ENCODE results near the gene ASPSCR1. TPM values are rescaled to one million over a fixed set of nuclear protein-coding genes. Genes with fewer than 3 reads are reported as not detected.
"Not testable (repeated sequence)": the region's sequence is repeated elsewhere in the genome, so short reads cannot be mapped to it uniquely, and the experiment has no call there.

ASPSCR1 gene
- total RNA-seq, 1 donor from 2014 or later = 25.5 TPM

DNA sequence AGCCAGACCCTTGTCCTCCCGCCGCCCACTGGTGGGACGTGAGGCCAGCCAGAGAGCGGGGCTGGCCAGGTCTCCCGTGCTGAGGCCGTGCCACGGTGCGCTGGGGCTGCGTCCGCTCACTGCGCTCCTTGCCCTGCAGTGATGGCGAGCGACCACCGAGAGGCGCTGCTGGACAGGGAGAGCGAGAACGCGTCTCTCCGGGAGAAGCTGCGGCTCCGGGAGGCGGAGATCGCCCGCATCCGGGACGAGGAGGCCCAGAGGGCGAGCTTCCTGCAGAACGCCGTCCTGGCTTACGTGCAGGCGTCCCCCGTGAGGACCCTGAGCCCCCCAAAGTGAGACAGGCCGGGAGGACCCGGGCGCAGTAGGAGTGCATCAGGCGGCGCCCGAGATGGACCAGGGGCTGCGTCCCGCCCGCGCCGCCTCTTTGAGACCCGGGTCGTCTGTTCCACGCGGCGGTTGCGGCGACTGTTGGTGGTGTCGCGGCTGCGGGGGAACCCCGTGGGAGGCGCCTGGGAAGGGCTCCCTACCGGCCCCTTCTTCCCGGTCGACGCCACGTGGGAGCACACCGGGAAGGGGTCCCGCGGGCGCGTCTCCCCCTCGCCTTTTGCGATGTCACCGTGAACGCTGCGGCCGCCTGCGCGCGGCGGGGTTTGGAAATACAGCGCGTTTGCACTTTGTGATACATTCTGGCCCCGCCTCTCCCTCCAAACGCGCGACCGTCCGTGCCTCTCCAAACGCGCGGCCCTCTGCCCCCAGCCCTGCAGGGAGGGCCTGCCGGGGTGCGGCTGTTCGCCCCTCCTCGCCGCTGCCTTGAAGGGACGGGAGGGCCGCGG, 53.3 kb downstream of the ASPSCR1 start:
- DNase-seq (ENCODE audit: low spot score) = peak; percentile 94
- intact Hi-C loops (cut with DNase I) = loop anchor here (1.0 kb wide), 1 partner anchor 124 kb away; no protein-coding TSS in a partner anchor

DNA sequence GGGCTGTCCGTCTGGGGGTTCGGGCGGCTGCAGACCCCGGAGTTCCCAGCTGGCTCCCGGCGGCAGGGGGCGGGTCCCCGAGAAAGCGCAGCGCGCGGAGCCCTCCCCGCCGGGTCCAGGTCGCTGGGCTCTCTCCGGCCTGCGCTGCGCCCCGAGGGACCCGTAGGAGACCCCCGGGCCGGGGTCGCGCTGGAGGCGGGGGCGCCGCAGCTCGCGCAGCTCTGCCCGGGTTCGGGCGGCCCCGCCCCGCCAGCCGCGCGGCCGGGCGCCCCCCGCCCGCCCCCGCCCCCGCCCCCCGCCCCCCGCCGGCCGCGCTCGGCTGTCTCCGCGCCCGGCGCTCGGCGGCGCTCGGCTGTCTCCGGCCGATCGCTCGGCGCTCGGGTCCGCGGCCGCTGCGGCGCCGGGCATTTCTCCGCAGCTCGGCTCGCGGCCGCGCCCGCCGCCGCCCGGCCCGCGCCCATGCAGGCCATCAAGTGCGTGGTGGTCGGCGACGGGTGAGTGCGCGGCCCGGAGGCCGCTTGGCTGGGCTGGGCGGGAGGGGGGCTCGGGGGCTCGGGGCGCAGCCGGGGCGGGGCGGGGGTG, 54.0 kb downstream of the ASPSCR1 start, which contains the start of gene RAC3:
RAC3 (plus strand) TSS at position 376 of the 582 bp plus-strand sequence; CDS start at position 460, 84 bp downstream.
- intact Hi-C loops (cut with DNase I) = no loop called here
- no peak for DNase-seq (ENCODE audit: low spot score)

DNA sequence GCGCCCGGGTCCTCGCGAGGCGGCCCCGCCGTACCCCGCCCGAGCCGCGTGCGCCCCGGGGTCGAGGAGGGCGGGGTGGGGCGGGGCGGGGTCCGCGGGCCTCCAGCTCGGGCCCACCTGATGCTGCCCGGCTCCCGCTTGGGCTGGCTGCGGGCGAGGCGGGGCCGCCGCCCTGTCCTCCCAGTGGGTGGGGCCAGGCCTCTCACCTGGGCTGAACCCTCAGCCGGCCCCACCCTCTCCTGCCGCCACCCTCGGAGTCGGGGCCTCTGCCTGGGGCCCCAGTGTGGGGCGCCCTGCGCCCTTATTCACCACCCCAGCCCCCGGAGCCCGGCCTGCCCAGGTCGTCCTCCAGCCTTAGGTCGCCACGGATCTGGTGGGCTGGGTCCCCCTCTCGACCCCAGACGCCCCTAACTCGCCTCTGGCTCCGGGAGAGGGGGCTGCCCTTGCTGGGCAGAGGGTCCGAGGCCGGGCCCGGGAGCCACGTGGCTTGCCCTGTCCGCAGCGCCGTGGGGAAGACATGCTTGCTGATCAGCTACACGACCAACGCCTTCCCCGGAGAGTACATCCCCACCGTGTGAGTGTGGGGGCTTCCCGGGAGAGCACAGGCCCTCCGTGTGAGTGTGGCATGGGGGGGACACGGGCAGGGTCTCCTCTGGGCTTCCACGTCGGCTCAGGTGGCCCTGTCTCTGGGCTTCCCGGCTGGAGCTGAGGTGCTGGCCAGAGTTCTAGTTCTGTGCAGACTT, 54.6 kb downstream of the ASPSCR1 start:
- no peak for DNase-seq (ENCODE audit: low spot score)
- intact Hi-C loops (cut with DNase I) = no loop called here

DNA sequence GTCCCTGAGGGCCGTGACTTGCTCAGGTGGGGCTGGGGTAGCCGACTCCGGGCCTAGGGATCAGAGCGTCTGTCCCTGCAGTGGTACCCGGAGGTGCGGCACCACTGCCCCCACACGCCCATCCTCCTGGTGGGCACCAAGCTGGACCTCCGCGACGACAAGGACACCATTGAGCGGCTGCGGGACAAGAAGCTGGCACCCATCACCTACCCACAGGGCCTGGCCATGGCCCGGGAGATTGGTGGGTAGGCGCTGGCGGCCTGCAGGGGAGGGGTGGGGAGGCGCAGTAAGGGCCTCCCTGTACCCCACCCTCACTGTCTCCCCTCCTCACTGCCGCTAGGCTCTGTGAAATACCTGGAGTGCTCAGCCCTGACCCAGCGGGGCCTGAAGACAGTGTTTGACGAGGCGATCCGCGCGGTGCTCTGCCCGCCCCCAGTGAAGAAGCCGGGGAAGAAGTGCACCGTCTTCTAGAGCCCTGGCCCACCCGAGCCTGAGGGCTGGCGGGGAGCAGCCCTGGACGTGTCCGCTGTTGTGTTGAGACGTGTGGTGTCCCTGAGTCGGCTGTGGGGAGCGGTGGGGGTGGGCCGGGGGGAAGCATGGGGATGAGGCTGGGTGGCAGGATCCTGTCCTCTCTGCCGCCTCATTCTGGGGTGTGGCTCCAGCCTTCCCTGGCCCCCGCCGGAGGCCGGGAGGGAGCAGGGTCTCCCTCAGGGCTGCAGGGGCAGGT, 56.1 kb downstream of the ASPSCR1 start:
- intact Hi-C loops (cut with DNase I) = no loop called here
- DNase-seq (ENCODE audit: low spot score) = no peak

DNA sequence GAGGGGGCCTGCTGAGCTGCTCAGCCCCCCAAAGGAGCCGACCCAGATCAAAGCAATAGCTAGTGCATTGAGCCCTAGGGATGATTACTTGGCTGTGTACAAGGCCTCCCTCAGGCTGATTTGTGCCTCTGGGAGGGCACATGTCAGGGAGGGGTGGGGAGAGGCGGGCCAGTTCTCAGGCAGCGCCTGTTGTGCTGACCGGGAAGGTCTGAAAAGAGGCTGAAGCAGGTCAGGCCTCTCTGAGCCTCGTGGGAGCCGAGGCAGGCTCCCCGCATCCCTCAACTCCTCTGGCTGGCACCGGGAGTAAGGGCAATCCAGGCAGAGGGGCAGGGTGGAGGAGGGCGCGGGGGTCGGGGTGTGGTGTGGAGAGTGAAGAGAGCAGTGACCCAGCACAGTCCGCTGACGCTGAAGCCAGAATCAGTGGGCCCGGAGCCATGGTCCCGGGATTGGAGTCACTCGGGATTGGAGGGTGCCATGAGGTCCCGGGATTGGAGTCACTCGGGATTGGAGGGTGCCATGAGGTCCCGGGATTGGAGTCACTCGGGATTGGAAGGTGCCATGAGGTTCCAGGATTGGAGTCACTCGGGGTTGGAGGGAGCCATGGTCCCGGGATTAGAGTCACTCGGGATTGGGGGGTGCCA, 57.1 kb downstream of the ASPSCR1 start:
- intact Hi-C loops (cut with DNase I) = loop anchor here (5.0 kb wide), 1 partner anchor 63 kb away; the partner anchor contains the start of gene FASN
- DNase-seq (ENCODE audit: low spot score) = no peak

DNA sequence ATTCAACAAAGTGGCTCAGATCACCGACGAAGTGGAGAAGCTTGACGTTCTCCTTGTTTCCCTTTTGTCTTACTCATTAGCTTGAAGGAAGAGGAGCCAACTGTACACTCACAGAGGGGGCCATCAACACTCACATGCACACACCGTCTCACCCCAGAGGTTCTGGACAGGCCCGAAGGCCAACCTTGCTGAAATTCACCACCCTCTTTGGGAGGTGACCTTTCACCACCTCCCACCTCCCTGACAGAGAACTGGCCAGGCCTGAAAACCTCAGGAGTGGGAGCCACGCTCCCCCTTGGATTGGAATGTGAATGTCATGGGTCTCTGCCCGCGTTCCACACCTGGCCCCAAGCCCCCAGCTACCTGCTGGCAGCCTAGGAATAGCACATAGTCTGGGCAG, 58.1 kb downstream of the ASPSCR1 start:
- intact Hi-C loops (cut with DNase I) = loop anchor here (5.0 kb wide), 1 partner anchor 62 kb away; the partner anchor contains the start of gene FASN
- no peak for DNase-seq (ENCODE audit: low spot score)

DNA sequence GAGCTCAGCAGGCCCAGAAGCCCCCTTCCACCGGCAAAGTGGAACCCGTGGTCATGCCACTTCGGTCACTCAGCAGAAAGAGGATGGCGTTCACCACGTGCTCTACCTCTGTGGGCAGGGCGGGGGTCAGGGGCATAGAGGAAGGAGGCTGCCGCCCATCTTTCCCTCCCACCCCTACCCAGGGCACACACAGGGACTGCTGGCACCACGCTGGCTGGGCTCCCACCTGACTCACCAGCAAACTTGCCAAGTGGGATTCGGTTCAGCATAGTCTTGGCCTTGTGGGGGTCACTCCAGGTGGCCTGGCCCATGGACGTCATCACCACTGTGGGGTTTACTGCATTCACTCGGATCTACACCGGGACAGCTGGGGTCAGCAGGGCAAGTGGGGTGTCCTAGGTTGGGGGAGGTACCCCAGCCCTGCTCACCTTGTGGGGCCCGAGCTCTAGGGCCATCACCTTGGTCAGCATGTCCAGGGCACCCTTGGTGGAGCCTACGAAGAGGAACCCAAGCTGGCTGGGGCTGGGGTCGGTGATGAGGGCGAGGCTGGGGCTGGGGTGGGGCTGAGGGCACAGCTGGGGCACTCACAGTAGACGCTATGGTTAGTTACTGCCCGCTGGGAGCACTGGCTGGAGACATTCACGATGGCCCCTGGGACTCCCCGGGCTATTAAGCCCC, 58.7 kb downstream of the ASPSCR1 start:
- intact Hi-C loops (cut with DNase I) = loop anchor here (5.0 kb wide), 1 partner anchor 61 kb away; the partner anchor contains the start of gene FASN
- DNase-seq (ENCODE audit: low spot score) = no peak

DNA sequence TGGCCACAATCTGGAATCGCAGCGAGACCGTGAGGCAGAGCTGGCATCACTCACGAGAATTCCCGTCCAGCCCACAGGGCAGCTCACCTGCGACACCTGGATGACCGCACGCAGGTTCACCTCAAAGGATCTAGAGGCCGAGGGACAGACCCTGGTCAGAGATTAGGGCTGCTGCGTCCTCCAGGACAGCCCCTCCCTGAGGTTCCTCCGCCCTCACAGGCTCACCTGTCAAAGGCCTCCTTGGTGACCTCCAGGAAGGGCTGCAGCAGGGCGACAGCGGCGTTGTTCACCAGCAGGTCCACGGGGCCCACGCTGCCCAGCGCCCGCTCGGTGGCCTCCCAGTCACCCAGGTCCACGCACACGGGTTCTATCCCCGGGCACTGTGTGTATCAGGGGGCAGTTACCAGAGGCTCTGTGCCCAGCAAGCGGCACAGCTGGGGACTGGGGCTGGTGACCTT, 59.2 kb downstream of the ASPSCR1 start:
- intact Hi-C loops (cut with DNase I) = loop anchor here (5.0 kb wide), 1 partner anchor 61 kb away; the partner anchor contains the start of gene FASN
- no peak for DNase-seq (ENCODE audit: low spot score)

DNA sequence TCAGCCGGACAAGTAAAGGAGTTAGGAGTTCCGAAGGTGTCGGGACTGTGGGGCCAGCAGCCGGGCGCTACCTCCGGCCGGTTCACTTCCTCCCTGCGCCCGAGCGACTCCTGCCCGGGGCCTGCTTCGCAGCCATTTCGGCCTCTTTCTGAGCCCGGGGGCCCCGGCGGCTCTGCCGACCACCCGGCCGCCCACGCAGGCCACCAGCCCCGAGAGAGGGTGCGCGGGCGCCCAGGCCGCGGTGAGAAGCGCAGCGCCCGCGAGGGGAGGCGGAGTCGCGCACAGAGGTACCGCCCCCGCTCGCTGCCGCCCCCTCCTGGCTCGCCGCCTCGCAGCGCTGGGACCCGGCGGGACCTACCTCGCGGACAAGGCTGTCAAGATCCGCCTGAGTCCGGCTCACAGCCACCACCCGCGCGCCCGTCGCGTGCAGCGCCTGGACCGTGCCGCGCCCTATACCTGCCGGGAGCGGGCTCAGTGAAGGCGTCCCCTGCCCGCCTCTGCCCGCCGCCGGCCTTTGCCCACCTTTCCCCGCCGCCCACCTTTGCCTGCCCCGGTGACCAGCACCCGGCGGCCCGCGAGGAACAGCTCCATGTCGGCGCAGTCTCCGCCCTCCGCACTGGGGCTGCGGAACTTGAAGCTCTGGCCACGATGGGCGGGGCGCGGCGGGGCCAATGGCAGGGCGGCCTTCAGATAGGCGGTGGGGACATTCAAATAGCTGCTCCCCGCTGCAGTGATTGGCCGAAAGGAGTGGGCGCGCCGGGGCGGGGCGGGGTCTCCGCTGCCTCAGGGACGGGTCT, 59.9 kb downstream of the ASPSCR1 start, which contains the start of gene DCXR:
DCXR (minus strand) TSS at position 606 of the 797 bp plus-strand sequence; CDS start at position 591, 15 bp downstream.
- intact Hi-C loops (cut with DNase I) = loop anchor here (5.0 kb wide), 1 partner anchor 60 kb away; the partner anchor contains the start of gene FASN

DNA sequence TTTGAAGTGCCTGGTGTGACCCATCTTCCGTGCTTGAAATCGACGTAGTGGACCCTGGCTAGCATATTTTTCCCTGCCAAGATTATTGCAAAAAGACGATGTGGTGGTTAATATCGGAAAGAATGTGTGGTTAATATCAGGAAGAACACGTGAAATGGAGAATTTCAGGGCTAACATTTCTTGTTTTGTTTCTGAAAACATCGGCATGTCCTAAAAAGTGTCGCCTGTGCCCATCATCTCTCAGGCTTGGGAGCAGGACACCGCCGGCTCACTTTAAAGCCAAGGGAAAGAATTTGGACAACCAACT, 60.4 kb downstream of the ASPSCR1 start:
- intact Hi-C loops (cut with DNase I) = loop anchor here (5.0 kb wide), 1 partner anchor 59 kb away; the partner anchor contains the start of gene FASN
- DNase-seq (ENCODE audit: low spot score) = no peak

More for the DNA sequence above, 59.9 kb downstream of the ASPSCR1 start, which contains the start of gene DCXR:
- DNase-seq (ENCODE audit: low spot score) = peak; percentile 99

DNA sequence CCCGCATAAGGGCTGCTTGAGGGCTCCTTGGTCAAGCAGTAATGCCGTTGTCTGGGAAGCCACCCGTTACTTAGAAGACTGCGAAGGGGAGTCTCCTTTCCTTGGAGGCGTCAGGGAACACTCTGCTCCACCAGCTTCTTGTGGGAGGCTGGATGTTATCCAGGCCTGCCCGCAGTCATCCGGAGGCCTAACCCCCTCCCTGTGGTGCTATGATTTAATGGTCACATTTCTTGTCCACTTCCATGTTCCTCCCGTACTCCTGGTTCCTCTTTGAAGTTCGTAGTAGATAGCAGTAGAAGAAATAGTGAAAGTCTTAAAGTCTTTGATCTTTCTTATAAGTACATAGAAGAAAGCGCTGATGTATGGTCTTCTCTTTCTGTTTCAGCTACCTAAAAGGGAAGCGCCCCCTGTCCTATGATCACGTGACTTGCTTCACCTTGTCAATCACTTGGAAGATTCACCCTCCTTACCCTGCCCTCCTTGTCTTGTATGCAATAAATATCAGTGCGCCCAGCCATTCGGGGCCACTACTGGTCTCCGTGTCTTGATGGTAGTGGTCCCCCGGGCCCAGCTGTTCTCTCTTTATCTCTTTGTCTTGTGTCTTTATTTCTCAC, 61.5 kb downstream of the ASPSCR1 start:
- intact Hi-C loops (cut with DNase I) = loop anchor here (5.0 kb wide), 1 partner anchor 58 kb away; the partner anchor contains the start of gene FASN
- not testable (repeated sequence) for DNase-seq (ENCODE audit: low spot score)

DNA sequence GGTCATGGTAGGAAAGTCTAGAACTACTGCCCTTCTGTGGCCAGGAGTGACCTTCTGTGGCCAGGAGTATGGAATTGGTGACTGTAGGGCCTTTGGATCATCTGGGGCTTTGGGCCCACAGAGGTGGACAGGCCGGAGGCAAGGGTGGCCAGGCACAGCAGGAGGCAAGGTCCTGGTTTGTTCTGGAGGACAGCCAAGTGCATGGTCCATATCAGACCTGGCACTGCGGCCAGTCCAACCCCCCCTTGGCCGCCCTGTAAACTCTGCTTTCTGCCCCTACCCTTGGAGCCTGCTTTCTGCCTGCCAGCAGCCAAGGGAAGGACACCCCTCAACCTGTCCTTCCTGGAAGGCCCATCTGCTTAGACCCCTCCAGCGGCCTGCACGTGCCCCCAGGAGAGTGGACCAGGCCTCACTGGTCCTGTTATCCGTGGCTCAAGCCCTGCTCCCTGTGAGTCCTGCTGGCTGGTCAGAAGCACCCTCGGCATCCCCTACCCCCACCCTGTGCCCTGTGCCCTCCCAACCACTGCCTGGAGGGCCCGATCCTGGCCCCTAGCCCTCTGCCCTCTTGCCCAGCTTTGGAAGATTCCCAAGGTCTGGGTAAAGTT, 62.4 kb downstream of the ASPSCR1 start:
- DNase-seq (ENCODE audit: low spot score) = no peak
- intact Hi-C loops (cut with DNase I) = loop anchor here (5.0 kb wide), 1 partner anchor 58 kb away; the partner anchor contains the start of gene FASN

DNA sequence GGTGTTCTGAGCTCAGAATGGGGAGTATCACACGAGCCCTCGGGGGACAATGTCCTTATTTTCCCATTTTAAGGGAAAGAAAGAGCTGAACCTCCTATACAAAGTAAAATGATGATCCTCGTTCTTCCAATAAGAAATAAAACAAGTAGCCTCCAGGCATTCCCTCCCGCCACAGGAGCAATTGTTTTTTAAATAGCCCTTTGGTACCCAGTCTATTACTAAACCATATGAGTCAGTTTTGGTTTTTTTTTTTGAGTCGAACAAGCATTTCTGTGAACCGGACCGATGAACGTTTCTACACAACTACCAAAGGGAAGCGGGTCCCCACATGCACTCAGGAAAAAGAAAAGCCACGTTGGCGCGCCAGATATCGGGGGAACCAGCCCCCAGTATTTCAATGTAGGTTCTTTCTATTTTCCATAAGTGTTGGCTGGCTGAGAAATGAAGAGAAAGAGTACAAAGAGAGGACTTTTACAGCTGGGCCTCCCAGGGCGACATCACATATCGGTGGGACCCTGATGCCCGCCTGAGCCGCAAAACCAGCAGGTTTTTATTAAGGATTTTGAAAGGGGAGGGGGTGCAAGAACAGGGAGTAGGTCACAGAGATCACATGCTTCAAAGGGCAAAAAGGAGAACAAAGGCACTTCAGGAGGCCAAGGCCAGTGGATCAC, 63.9 kb downstream of the ASPSCR1 start:
- no peak for DNase-seq (ENCODE audit: low spot score)
- intact Hi-C loops (cut with DNase I) = no loop called here

DNA sequence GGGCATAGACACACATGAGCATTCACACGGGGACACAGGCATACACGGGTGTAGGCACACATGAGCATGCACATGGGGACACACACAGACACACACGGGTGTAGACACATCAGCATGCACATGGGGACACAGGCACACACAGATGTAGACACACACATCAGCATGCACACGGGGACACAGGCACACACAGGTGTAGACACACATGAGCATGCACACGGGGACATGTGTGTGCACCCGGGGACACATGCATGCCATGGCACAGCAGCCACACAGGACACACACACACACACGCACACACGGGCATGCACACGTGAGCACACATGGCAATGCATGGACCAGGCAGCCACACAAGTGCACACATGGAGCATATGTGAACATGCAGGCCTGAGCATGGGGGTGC, 65.2 kb downstream of the ASPSCR1 start:
- DNase-seq (ENCODE audit: low spot score) = no peak
- intact Hi-C loops (cut with DNase I) = no loop called here

DNA sequence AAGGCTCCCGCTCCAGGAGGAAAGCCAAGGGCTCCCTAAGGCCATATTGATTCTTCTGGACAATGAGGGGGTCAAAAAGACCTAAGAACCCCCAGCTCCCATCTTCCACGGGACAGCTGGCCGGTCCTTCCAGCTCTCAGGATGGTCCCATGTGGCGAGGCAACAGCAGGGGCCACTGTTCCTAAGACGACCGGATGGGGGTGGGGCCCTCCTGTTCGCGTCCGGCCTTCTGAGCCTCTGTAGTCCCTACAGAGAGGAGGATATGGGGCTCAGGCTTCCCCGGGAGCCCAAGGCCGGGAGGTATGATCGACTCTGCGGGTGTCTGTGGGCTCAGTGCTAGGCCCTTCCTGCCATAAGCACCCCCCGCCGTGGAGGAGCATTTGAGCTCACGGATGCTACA, 66.1 kb downstream of the ASPSCR1 start:
- intact Hi-C loops (cut with DNase I) = no loop called here
- no peak for DNase-seq (ENCODE audit: low spot score)

Measured in cardiac septum (tissue), 1 donor.